GM23338 (cell line): ENCODE results near the gene POLR3K. TPM values are rescaled to one million over a fixed set of nuclear protein-coding genes. Genes with fewer than 3 reads are reported as not detected.

Experiments
- ATAC-seq: fragments of 200-7000 bp; cut with Tn5 transposase; 3 replicates; pipeline ENCODE4 v1.9.1; 2020
- DNase-seq: peaks from one replicate; pipeline ENCODE4 v3.0.0-alpha.2; 2015; ENCODE audit warnings: low spot score
- H2AFZ ChIP-seq: fragments of 200-600 bp; sonication (generic); 2 replicates; pipeline ENCODE4 v1.8.0; 2016; ENCODE audit warnings: antibody characterized with exemption, mild to moderate bottlenecking, moderate library complexity
- H3F3A ChIP-seq: fragments of 200-600 bp; sonication (generic); replicated peaks from 2 replicates; pipeline ENCODE4 v1.8.0; 2017; ENCODE audit warnings: antibody characterized with exemption, mixed run types, low read depth
- H3K27ac ChIP-seq: fragments of 200-600 bp; sonication (generic); 2 replicates; pipeline ENCODE4 v1.6.1; 2016; ENCODE audit warnings: low read depth
- H3K27me3 ChIP-seq: fragments of 200-600 bp; sonication (generic); 2 replicates; pipeline ENCODE4 v1.8.0; 2016; ENCODE audit warnings: mild to moderate bottlenecking, mixed run types, moderate library complexity; ENCODE audit not compliant: insufficient read depth
- H3K36me3 ChIP-seq: fragments of 200-600 bp; sonication (generic); 2 replicates; pipeline ENCODE4 v1.8.0; 2016; ENCODE audit warnings: mild to moderate bottlenecking; ENCODE audit not compliant: insufficient read depth
- H3K4me1 ChIP-seq: fragments of 200-600 bp; sonication (generic); 2 replicates; pipeline ENCODE4 v1.8.0; 2016; ENCODE audit warnings: mild to moderate bottlenecking, moderate library complexity; ENCODE audit not compliant: insufficient read depth
- H3K4me2 ChIP-seq: fragments of 200-600 bp; sonication (generic); 2 replicates; pipeline ENCODE4 v1.7.1; 2017; ENCODE audit warnings: mixed run types
- H3K4me3 ChIP-seq: fragments of 200-600 bp; sonication (generic); 2 replicates; pipeline ENCODE4 v1.6.1; 2016; ENCODE audit warnings: mixed run types
- H3K79me2 ChIP-seq: fragments of 200-600 bp; sonication (generic); replicated peaks from 2 replicates; pipeline ENCODE4 v1.8.0; 2017; ENCODE audit warnings: mild to moderate bottlenecking; ENCODE audit not compliant: insufficient read depth
- H3K9me2 ChIP-seq: fragments of 200-600 bp; sonication (generic); 2 replicates; pipeline ENCODE4 v1.8.0; 2017; ENCODE audit not compliant: insufficient read depth
- H4K20me1 ChIP-seq: fragments of 200-600 bp; sonication (generic); replicated peaks from 2 replicates; pipeline ENCODE4 v1.8.0; 2017; ENCODE audit warnings: mild to moderate bottlenecking; ENCODE audit not compliant: insufficient read depth
- H3K27ac Mint-ChIP-seq: 2 replicates; pipeline ENCODE4 v1.8.0; 2020; ENCODE audit warnings: inconsistent platforms, mild to moderate bottlenecking, moderate library complexity, mixed read lengths
- H3K27me3 Mint-ChIP-seq: 3 replicates; pipeline ENCODE4 v1.8.0; 2022; ENCODE audit warnings: low read depth, mild to moderate bottlenecking, moderate library complexity, mixed read lengths, inconsistent platforms; ENCODE audit not compliant: insufficient read depth, poor library complexity
- H3K36me3 Mint-ChIP-seq: 3 replicates; pipeline ENCODE4 v1.8.0; 2021; ENCODE audit warnings: low read depth, mild to moderate bottlenecking, inconsistent platforms, moderate library complexity, mixed read lengths
- H3K4me1 Mint-ChIP-seq: 3 replicates; pipeline ENCODE4 v1.8.0; 2020; ENCODE audit warnings: mild to moderate bottlenecking, inconsistent platforms, mixed read lengths
- H3K4me3 Mint-ChIP-seq: 3 replicates; pipeline ENCODE4 v1.8.0; 2021; ENCODE audit warnings: moderate library complexity, mild to moderate bottlenecking, inconsistent platforms, mixed read lengths
- H3K9me3 Mint-ChIP-seq: 3 replicates; pipeline ENCODE4 v1.8.0; 2020; ENCODE audit warnings: moderate library complexity, mild to moderate bottlenecking, inconsistent platforms, mixed read lengths
- CREB1 ChIP-seq: fragments of 250-450 bp; sonication (Bioruptor Pico); IDR thresholded peaks from 2 replicates; pipeline ENCODE4 v1.5.0; 2020; ENCODE audit warnings: low read depth, mild to moderate bottlenecking, moderate library complexity
- POLR2AphosphoS5 ChIP-seq: IDR thresholded peaks from 2 replicates; pipeline ENCODE4 v1.6.1; 2016; ENCODE audit warnings: antibody characterized with exemption, low read depth
- ZNF114 ChIP-seq: fragments of 250-450 bp; sonication (Bioruptor Pico); IDR thresholded peaks from 2 replicates; pipeline ENCODE4 v1.5.0; 2020; ENCODE audit warnings: mild to moderate bottlenecking, moderate library complexity
- ZNF331 ChIP-seq: fragments of 250-450 bp; sonication (Bioruptor Pico); IDR thresholded peaks from 2 replicates; pipeline ENCODE4 v1.5.0; 2020; ENCODE audit warnings: low read depth, mild to moderate bottlenecking, moderate library complexity
- polyA plus RNA-seq: library from polyadenylated mRNA; unstranded; fragments of >200 nt; fragmentation: Nextera tagmentation; extraction: Ambion mirVana; gene quantifications from 2 replicates; pipeline ENCODE4 v1.2.1, GENCODE V29; 2016
- total RNA-seq: library from RNA; depleted of rRNA; stranded (reverse); fragments of >200 nt; shearing (Covaris generic); gene quantifications from 2 replicates; pipeline ENCODE4 v1.2.3, GENCODE V29; 2014
- TF ChIP-seq, protein P1 (sequence below): fragments of 250-450 bp; sonication (Bioruptor Pico); IDR thresholded peaks from 2 replicates; pipeline ENCODE4 v1.5.0; 2020; ENCODE audit warnings: mild to moderate bottlenecking, moderate library complexity

The POLR3K gene
- total and polyA plus RNA-seq, 2 experiments from 2014 or later: 17.8 to 58.5 TPM

DNA sequence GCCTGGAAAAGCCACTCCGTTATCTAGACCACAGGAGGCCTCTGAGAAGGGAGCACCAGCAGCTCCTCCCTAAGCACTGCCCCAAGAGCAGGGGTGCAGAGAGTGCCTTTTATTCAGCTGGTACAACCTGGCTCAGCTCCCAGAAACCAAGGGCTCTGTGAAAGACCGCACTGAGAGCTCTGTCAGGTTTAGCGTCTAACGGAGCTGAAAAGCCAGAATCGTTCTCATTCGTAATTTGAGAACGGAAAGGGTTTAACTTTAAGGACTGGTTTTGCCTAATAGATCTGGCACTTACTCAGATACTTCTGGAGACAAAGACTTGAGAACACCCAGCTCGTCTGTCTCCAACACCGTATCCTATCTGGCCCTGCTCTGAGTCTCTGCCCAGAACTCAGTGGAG, 38.1 kb upstream of the POLR3K start (continued):
- TF ChIP-seq, protein P1, sequence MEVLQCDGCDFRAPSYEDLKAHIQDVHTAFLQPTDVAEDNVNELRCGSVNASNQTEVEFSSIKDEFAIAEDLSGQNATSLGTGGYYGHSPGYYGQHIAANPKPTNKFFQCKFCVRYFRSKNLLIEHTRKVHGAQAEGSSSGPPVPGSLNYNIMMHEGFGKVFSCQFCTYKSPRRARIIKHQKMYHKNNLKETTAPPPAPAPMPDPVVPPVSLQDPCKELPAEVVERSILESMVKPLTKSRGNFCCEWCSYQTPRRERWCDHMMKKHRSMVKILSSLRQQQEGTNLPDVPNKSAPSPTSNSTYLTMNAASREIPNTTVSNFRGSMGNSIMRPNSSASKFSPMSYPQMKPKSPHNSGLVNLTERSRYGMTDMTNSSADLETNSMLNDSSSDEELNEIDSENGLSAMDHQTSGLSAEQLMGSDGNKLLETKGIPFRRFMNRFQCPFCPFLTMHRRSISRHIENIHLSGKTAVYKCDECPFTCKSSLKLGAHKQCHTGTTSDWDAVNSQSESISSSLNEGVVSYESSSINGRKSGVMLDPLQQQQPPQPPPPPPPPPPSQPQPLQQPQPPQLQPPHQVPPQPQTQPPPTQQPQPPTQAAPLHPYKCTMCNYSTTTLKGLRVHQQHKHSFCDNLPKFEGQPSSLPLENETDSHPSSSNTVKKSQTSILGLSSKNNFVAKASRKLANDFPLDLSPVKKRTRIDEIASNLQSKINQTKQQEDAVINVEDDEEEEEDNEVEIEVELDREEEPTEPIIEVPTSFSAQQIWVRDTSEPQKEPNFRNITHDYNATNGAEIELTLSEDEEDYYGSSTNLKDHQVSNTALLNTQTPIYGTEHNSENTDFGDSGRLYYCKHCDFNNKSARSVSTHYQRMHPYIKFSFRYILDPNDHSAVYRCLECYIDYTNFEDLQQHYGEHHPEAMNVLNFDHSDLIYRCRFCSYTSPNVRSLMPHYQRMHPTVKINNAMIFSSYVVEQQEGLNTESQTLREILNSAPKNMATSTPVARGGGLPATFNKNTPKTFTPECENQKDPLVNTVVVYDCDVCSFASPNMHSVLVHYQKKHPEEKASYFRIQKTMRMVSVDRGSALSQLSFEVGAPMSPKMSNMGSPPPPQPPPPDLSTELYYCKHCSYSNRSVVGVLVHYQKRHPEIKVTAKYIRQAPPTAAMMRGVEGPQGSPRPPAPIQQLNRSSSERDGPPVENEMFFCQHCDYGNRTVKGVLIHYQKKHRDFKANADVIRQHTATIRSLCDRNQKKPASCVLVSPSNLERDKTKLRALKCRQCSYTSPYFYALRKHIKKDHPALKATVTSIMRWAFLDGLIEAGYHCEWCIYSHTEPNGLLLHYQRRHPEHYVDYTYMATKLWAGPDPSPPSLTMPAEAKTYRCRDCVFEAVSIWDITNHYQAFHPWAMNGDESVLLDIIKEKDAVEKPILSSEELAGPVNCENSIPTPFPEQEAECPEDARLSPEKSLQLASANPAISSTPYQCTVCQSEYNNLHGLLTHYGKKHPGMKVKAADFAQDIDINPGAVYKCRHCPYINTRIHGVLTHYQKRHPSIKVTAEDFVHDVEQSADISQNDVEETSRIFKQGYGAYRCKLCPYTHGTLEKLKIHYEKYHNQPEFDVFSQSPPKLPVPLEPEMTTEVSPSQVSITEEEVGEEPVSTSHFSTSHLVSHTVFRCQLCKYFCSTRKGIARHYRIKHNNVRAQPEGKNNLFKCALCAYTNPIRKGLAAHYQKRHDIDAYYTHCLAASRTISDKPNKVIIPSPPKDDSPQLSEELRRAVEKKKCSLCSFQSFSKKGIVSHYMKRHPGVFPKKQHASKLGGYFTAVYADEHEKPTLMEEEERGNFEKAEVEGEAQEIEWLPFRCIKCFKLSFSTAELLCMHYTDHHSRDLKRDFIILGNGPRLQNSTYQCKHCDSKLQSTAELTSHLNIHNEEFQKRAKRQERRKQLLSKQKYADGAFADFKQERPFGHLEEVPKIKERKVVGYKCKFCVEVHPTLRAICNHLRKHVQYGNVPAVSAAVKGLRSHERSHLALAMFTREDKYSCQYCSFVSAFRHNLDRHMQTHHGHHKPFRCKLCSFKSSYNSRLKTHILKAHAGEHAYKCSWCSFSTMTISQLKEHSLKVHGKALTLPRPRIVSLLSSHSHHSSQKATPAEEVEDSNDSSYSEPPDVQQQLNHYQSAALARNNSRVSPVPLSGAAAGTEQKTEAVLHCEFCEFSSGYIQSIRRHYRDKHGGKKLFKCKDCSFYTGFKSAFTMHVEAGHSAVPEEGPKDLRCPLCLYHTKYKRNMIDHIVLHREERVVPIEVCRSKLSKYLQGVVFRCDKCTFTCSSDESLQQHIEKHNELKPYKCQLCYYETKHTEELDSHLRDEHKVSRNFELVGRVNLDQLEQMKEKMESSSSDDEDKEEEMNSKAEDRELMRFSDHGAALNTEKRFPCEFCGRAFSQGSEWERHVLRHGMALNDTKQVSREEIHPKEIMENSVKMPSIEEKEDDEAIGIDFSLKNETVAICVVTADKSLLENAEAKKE (CRISPR knock-in tag): no peak
- TF ChIP-seq POLR2AphosphoS5: no peak
- TF ChIP-seq CREB1 (CRISPR knock-in tag): no peak
- TF ChIP-seq ZNF331 (CRISPR knock-in tag): no peak

DNA sequence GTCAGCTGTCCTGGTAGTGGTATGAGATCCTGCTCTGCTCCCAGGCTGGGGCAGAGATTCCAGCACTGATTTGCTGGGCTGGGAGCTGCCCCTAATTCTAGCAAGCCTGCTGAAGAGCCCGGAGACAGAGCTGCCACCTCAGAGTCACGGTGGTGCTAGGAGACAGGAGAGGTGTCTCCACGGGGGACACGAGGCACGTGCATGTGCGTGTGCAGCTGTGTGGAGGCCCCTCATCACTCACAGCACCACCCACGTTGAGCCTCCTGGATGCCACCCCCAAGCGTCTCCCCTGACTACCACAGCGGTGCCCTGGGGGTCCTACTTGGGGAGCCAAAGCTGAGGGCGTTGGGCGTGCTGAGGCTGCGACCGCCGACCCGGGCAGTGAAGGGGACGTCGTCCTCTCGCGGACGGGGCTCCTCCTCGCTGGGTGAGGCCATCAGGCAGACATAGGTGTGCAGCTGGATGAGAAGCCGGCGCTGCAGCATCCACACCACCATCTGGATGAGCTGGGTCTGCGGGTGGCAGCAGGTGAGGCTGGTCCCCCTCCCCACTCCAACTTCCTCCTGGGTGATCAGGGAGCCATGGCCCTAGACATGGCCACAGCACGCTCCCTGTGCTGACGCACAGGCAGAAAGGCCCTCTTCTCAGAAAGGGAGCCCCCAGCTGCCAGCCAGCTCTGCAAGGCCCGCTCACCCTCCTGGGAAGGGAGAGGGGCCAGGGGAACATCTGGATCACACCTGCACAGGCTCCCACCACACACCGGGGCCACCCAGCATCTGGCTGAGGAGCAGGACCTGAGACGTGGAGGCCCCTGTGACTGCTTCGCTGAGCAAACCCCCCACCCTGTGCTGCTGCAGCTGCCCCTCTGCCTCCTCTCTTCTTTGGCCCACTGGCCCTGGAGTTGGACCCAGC, 36.2 kb upstream of the POLR3K start:
- TF ChIP-seq POLR2AphosphoS5 (0 out of 2 replicates have a peak, but pooled peaks have one; percentile 1), ZNF114 (CRISPR knock-in tag) (no peak)
- Histone ChIP-seq H3K27me3 (no peaks in the 10 kb centered on the region), H2AFZ (no peak overlapping the region), H4K20me1 (no peaks in the 10 kb centered on the region; the same call in 1 of the 2 replicates), H3K36me3 (no peaks in the 10 kb centered on the region), H3K79me2 (no peaks in the 10 kb centered on the region), H3F3A (no peaks in the 10 kb centered on the region), H3K4me3 (no peak overlapping the region), H3K27ac (no peak overlapping the region), H3K9me2 (no peaks in the 10 kb centered on the region), H3K4me2 (no peak overlapping the region), H3K4me1 (no peaks in the 10 kb centered on the region)
- Mint-ChIP-seq H3K27me3 (peaks cover 12% of the 10 kb centered on the region), H3K27ac (no peak overlapping the region), H3K9me3 (no peaks in the 10 kb centered on the region), H3K4me1 (no peaks in the 10 kb centered on the region), H3K36me3 (peaks cover 19% of the 10 kb centered on the region; the same call in 2 of the 3 replicates), H3K4me3 (no peak overlapping the region)
- no peak for DNase-seq
- no peak for ATAC-seq
